Panc1 (cell line): ENCODE results near the gene APLN. TPM values are rescaled to one million over a fixed set of nuclear protein-coding genes. Genes with fewer than 3 reads are reported as not detected.

ENCODE experiments used
- ATAC-seq: fragments of 200-7000 bp; cut with Tn5 transposase; 2 replicates; pipeline ENCODE4 v1.9.1; 2020; ENCODE audit warnings: mild to moderate bottlenecking, moderate library complexity
- BruUV-seq: library from RNA; stranded (reverse); fragments of 400-500 nt; replicated peaks from 2 replicates; lab custom pipeline; 2021; lab: Mats Ljungman, UMichigan
- CTCF ChIA-PET: fragments of 300-600 bp; sonication (Branson Sonifier 250); formaldehyde crosslinking; loops from one replicate; lab custom pipeline; 2022; ENCODE audit warnings: antibody characterized with exemption; lab: Charles Lee
- POLR2A ChIA-PET: fragments of 300-600 bp; sonication (Branson Sonifier 250); formaldehyde crosslinking; loops from one replicate; lab custom pipeline; 2022; ENCODE audit warnings: antibody characterized with exemption; lab: Charles Lee
- DNase-seq: peaks from one replicate; pipeline ENCODE4 v3.0.0-alpha.2; 2010; ENCODE audit warnings: low read depth, low spot score
- H3K27ac ChIP-seq: 2 replicates; pipeline ENCODE4 v1.5.1; 2011; ENCODE audit warnings: mild to moderate bottlenecking, low read length, inconsistent platforms
- H3K27me3 ChIP-seq: fragments of 200-500 bp; sonication (Bioruptor generic); 2 replicates; pipeline ENCODE4 v1.6.0; 2014; ENCODE audit warnings: low read length, inconsistent platforms; ENCODE audit not compliant: control insufficient read depth, insufficient read depth
- H3K36me3 ChIP-seq: fragments of 200-500 bp; sonication (Bioruptor generic); 2 replicates; pipeline ENCODE4 v1.5.1; 2014; ENCODE audit warnings: inconsistent platforms, mild to moderate bottlenecking, low read length, moderate library complexity; ENCODE audit not compliant: control insufficient read depth, insufficient read depth
- H3K4me1 ChIP-seq: 2 replicates; pipeline ENCODE4 v1.5.1; 2011; ENCODE audit warnings: inconsistent platforms, mild to moderate bottlenecking, low read length, moderate library complexity; ENCODE audit not compliant: control insufficient read depth, insufficient read depth
- H3K4me3 ChIP-seq, 2 experiments: 2 replicates each; pipeline ENCODE4 v1.5.1; 2011 to 2012; ENCODE audit warnings: low read depth in 2 of 2, low read length in 2 of 2, mild to moderate bottlenecking in 2 of 2, inconsistent platforms in 1 of 2, moderate library complexity in 1 of 2
- H3K9me3 ChIP-seq: fragments of 200-500 bp; sonication (Bioruptor generic); 2 replicates; pipeline ENCODE4 v1.5.1; 2014; ENCODE audit warnings: low read depth, mild to moderate bottlenecking, inconsistent platforms, low read length, moderate library complexity; ENCODE audit not compliant: control insufficient read depth, insufficient read depth
- POLR2AphosphoS5 ChIP-seq: IDR thresholded peaks from 2 replicates; pipeline ENCODE4 v1.6.1; 2012; ENCODE audit warnings: mild to moderate bottlenecking, low read depth, low read length, moderate library complexity
- REST ChIP-seq, 2 experiments: IDR thresholded peaks; 2 replicates each; pipeline ENCODE4 v1.6.1; 2011 to 2012; ENCODE audit warnings: low read depth in 2 of 2, control low read depth in 1 of 2, low read length in 1 of 2, mild to moderate bottlenecking in 1 of 2, moderate library complexity in 1 of 2; ENCODE audit not compliant: insufficient read depth in 1 of 2
- SIN3A ChIP-seq: IDR thresholded peaks from 2 replicates; pipeline ENCODE4 v1.6.1; 2012; ENCODE audit warnings: low read depth, mild to moderate bottlenecking, low read length, moderate library complexity, borderline replicate concordance; ENCODE audit not compliant: insufficient read depth
- TCF7L2 ChIP-seq: IDR thresholded peaks from 2 replicates; pipeline ENCODE4 v1.6.1; 2011; ENCODE audit warnings: mild to moderate bottlenecking, low read depth, low read length, inconsistent platforms
- in situ Hi-C: cut with HindIII; loops from 2 replicates; pipeline ENCODE4 v1.10.0; 2016; ENCODE audit warnings: low sequenced_read_pairs, low pct_unique_long_range_greater_than_20kb
- intact Hi-C: fragments of 100-400 bp; cut with micrococcal nuclease; formaldehyde crosslinking; loops from one replicate; pipeline ENCODE4 v1.10.0; 2022; ENCODE audit not compliant: unreplicated experiment
- total RNA-seq: library from RNA; stranded (reverse); gene quantifications from one replicate; pipeline ENCODE4 v1.2.1, GENCODE V29; 2021; ENCODE audit not compliant: unreplicated experiment

APLN gene
- total RNA-seq, 1 experiment from 2014 or later: 1.1 TPM

GRCh38 chrX:129596077-129596476 is 58.7 kb downstream of the APLN start:
- no peak for DNase-seq
- ChIA-PET CTCF (no interaction called here), POLR2A (no interaction called here)
- no peak overlapping the region for H3K4me3 ChIP-seq
- H3K36me3 ChIP-seq: peaks cover 2% of the 10 kb centered on the region; the same call in 1 of the 2 replicates
- TF ChIP-seq TCF7L2 (no peak), REST (IDR thresholded peaks at IDR 0.05; ENCODE audit: insufficient read depth in 1 of 2, low read depth in 2 of 2, low read length in 1 of 2) (no peak), SIN3A (no peak), POLR2AphosphoS5 (no peak)
- H3K27me3 ChIP-seq: no peaks in the 10 kb centered on the region
- intact Hi-C loops (no loop called here), in situ Hi-C loops (no loop called here)
- BruUV-seq: no TSS peak
- H3K27ac ChIP-seq: no peak overlapping the region
- H3K9me3 ChIP-seq: no peaks in the 10 kb centered on the region
- ATAC-seq: no peak
- H3K4me1 ChIP-seq: no peaks in the 10 kb centered on the region

Other genes with a start within 250 kb of the APLN start
- gene SMARCA1, start 131.5 kb downstream of the APLN start, total RNA-seq: 130 TPM
- gene OCRL, start 114.7 kb downstream of the APLN start, total RNA-seq: 53.7 TPM
- not detected for gene XPNPEP2, start 84.0 kb upstream of the APLN start, total RNA-seq
- gene SASH3, start 125.0 kb upstream of the APLN start, total RNA-seq: 0.33 TPM
- gene ZDHHC9, start 188.9 kb upstream of the APLN start, total RNA-seq: 57.2 TPM